Body of pancreas (tissue), 4 donors: Measurements from ENCODE around the gene NAGLU.

Source experiments
- CTCF ChIP-seq, 7 experiments: fragments of 450-650 bp in 4 of 7; fragments of 200-600 bp in 3 of 7; sonication (generic) in 3 of 7; IDR thresholded peaks; one replicate each; pipeline ENCODE4 v1.5.1; 2016 to 2019; ENCODE audit warnings: antibody characterized with exemption in 7 of 7
- POLR2A ChIP-seq, 3 donors: fragments of 450-650 bp; IDR thresholded peaks; one replicate each; pipeline ENCODE4 v1.6.1; 2016; ENCODE audit warnings: antibody characterized with exemption in 3 of 3, mild to moderate bottlenecking in 2 of 3

- TF ChIP-seq CTCF (IDR thresholded peaks at IDR 0.05) (peak; percentile 11 to 69 (median 43)), POLR2A (IDR thresholded peaks at IDR 0.05) (no peak)
Measured at GRCh38 chr17:42531455-42532354, 4.3 kb upstream of the NAGLU start.
